ENCODE results near the gene FAM174C.

FAM174C gene

DNA sequence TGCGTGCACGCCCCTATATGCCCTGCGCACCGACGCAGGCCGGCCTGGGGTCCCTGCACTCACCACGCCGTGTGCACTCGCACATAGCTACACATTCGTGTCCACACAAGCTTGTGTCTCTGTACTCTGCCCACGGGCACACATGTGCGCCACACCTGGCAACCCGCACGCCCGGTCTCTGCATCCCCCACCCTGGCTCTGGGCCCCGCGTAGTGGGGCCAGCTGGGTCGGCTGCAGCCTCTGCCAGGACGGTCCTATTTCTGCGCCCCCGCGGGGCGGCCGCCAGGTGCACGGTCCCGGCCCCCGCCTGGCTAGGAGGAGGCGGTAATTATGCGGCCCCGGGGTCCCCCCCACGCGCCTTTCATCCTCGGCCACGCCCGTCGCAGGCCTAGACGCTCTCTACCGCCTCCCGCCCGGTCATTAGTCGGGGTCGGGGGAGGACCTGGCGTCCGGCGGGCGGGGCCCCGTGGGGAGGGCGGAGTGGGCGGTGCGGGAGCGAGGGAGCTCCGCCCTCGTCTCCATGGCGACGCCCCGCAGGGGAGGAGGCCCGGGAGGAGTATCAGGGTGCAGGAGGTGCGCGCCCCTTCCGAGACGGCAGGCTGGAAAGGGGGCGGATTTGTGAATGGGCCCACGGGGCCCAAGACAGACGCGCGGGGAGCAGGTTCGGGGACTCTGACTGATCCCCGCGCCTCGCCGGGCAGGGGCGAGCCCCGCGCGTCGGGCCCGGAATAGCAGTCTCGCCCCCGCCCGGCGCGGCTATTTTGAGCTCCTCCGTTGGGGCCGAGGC, 9.0 kb upstream of the FAM174C start:
- H3K27ac ChIP-seq (ENCODE audit: low read depth, low read length) = peak overlapping the region; percentile 79; the same call in 1 of the 2 replicates
- H3K27me3 ChIP-seq (ENCODE audit: control insufficient read depth, insufficient read depth, low read length) = peaks cover 12% of the 10 kb centered on the region
- peaks cover 10% of the 10 kb centered on the region for H3K36me3 ChIP-seq (ENCODE audit: control insufficient read depth, insufficient read depth, low read length)
- peak overlapping the region; percentile 75 for H3K4me3 ChIP-seq (ENCODE audit: low read depth, low read length)
- H3K9ac ChIP-seq (ENCODE audit: low read length) = peak overlapping the region; percentile 89
- no peaks in the 10 kb centered on the region for H3K9me3 ChIP-seq (ENCODE audit: control insufficient read depth, insufficient read depth, low read depth, low read length)
- peaks cover 65% of the 10 kb centered on the region for H3K4me1 ChIP-seq (ENCODE audit: control insufficient read depth, insufficient read depth, low read length)

DNA sequence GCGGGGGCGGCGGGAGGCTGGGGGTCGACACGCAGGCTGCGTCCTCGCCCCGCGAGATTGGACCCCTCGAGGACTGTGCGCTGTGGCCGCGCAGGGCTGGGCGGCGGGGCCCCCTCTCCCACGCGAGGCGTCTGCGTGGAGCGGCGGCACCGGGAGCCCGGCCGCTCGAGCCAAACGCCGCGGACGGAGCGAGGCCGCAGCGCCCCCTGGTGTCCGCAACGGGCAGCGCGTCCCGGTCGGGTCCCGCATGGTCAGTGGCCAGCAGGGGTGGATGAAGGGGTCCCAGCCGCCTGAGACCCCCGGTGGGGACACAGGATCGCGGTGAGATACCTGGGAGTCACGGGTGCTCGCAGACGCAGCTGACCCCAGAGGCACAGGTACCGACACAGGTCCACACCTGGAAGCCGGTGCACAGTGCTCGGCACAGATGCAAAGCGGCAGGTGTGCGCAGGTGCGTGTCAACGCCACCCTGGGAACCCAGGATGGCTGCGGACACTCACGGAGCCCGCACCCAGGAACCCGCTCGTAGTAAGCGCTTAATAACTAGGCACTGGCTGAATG, 8.3 kb upstream of the FAM174C start:
- Histone ChIP-seq H3K4me1 (ENCODE audit: control insufficient read depth, insufficient read depth, low read length) (peaks cover 60% of the 10 kb centered on the region), H3K4me3 (ENCODE audit: low read depth, low read length) (peak overlapping the region; percentile 75), H3K9me3 (ENCODE audit: control insufficient read depth, insufficient read depth, low read depth, low read length) (no peaks in the 10 kb centered on the region), H3K9ac (ENCODE audit: low read length) (peak overlapping the region; percentile 35), H3K27ac (ENCODE audit: low read depth, low read length) (no peak overlapping the region; the same call in 1 of the 2 replicates), H3K27me3 (ENCODE audit: control insufficient read depth, insufficient read depth, low read length) (peaks cover 12% of the 10 kb centered on the region), H3K36me3 (ENCODE audit: control insufficient read depth, insufficient read depth, low read length) (peaks cover 17% of the 10 kb centered on the region)

DNA sequence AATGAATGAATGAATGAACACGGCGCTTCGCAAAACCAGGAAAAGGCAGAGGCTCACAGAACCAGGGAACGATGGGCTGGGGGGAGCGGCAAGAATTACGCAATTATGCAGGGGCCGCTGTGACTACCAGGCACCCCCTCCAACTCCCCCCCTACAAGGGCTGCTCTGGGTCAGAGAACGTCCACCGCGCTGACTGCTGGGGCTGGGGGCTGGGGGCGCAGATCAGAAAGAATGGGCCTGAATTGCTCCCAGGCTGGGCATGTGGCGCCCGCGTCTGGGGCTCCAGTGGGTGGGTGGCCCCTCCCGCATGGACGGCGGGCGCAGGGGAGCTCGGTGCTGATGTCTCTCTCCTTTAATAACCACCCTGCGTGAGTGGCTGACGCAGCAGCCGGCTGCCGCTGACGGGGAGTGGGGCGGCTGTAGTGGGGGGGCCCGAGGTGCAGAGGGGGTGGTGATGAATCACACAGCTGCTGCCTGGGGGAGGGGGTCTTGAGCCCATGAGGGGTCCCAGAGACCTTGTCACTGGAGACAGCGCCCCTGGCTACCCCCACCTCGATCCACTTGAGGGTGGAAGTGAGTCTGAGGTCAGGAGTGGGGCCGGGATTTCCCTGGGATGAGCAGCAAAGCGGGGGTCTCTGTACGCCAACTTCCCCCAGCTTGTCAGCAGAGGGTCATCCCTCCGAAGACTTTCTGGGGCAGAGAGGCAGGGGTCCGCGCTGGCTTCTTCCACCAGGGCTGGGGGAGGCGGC, 7.7 kb upstream of the FAM174C start:
- Histone ChIP-seq H3K27me3 (ENCODE audit: control insufficient read depth, insufficient read depth, low read length) (peaks cover 12% of the 10 kb centered on the region), H3K9ac (ENCODE audit: low read length) (peak overlapping the region; percentile 30), H3K27ac (ENCODE audit: low read depth, low read length) (no peak overlapping the region), H3K4me3 (ENCODE audit: low read depth, low read length) (peak overlapping the region; percentile 75), H3K4me1 (ENCODE audit: control insufficient read depth, insufficient read depth, low read length) (peaks cover 54% of the 10 kb centered on the region), H3K9me3 (ENCODE audit: control insufficient read depth, insufficient read depth, low read depth, low read length) (no peaks in the 10 kb centered on the region), H3K36me3 (ENCODE audit: control insufficient read depth, insufficient read depth, low read length) (peaks cover 23% of the 10 kb centered on the region)

GRCh38 chr19:1268226-1269064, 6.9 kb upstream of the FAM174C start:
- peak overlapping the region; percentile 30 for H3K9ac ChIP-seq (ENCODE audit: low read length)
- H3K4me1 ChIP-seq (ENCODE audit: control insufficient read depth, insufficient read depth, low read length) = peaks cover 48% of the 10 kb centered on the region
- H3K9me3 ChIP-seq (ENCODE audit: control insufficient read depth, insufficient read depth, low read depth, low read length) = no peaks in the 10 kb centered on the region
- peaks cover 12% of the 10 kb centered on the region for H3K27me3 ChIP-seq (ENCODE audit: control insufficient read depth, insufficient read depth, low read length)
- H3K36me3 ChIP-seq (ENCODE audit: control insufficient read depth, insufficient read depth, low read length) = peaks cover 31% of the 10 kb centered on the region
- no peak overlapping the region for H3K27ac ChIP-seq (ENCODE audit: low read depth, low read length)
- H3K4me3 ChIP-seq (ENCODE audit: low read depth, low read length) = peak overlapping the region; percentile 75

DNA sequence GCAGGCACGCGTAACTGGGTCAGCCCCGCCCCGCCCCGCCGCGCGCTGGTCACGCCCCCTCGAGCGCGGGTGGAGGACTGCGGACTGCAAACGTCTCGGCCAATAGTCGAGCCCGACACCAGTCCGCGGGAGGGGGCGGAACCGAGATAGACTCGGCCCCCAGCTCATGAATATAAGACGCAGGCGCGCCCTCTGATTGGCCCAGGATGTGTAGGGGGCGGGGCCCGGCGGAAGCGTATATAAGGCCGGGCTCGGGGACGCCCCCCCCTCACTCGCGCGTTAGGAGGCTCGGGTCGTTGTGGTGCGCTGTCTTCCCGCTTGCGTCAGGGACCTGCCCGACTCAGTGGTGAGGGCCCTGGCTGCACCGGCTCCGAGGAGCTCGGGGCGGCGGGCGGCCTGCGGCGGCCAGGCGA, 6.3 kb upstream of the FAM174C start, which contains the start of gene CIRBP:
Gene CIRBP (plus strand): TSS at position 268 of the 413 bp plus-strand sequence. CDS start 1,602 bp downstream, outside the sequence.
- Histone ChIP-seq H3K4me3 (ENCODE audit: low read depth, low read length) (peak within 1 kb of the TSS; percentile 96), H3K4me1 (ENCODE audit: control insufficient read depth, insufficient read depth, low read length) (peaks cover 55% of the 10 kb centered on the region), H3K9me3 (ENCODE audit: control insufficient read depth, insufficient read depth, low read depth, low read length) (no peaks in the 10 kb centered on the region), H3K36me3 (ENCODE audit: control insufficient read depth, insufficient read depth, low read length) (peaks cover 37% of the 10 kb centered on the region), H3K27me3 (ENCODE audit: control insufficient read depth, insufficient read depth, low read length) (peaks cover 12% of the 10 kb centered on the region), H3K27ac (ENCODE audit: low read depth, low read length) (peak within 1 kb of the TSS; percentile 91), H3K9ac (ENCODE audit: low read length) (peak within 1 kb of the TSS; percentile 97)

DNA sequence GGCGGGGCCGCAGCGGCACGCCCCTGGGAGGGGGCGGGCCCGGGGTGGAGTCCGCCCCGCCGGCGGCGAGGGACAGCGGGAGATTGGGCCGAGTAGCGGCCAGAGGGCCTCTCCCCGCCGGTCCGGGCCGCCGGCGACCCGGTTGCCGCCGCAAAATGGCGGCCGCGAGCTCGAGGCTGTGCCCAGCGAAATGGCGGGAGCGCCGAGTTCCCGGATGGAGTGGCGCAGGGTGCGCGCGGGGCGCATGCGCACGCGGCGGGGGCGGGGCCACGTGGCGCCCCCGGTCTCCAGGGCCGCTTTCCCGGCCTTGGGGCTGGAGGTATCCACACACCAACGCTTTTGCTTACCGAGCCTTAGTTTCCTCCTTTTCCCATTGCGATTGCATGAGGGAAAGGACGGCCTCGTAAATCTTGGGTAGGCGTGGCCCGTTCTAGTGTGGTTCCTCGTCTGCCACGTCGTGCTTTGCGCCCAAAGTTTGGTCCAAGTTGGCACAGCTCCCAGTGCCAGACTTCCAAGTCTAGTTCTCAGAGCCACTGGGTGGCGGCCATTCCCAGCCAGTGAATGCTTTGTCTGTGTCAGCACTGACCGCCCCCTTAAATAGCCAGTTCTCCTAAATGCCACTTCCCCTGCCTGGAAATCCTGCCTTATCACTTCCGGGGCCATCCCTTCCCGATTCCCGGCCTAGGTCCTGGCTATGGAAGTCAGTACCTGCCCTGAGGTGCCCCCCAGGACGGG, 5.7 kb upstream of the FAM174C start:
- Histone ChIP-seq H3K27ac (ENCODE audit: low read depth, low read length) (peak overlapping the region; percentile 91), H3K9ac (ENCODE audit: low read length) (peak overlapping the region; percentile 97), H3K9me3 (ENCODE audit: control insufficient read depth, insufficient read depth, low read depth, low read length) (no peaks in the 10 kb centered on the region), H3K27me3 (ENCODE audit: control insufficient read depth, insufficient read depth, low read length) (peaks cover 12% of the 10 kb centered on the region), H3K36me3 (ENCODE audit: control insufficient read depth, insufficient read depth, low read length) (peaks cover 43% of the 10 kb centered on the region), H3K4me3 (ENCODE audit: low read depth, low read length) (peak overlapping the region; percentile 96), H3K4me1 (ENCODE audit: control insufficient read depth, insufficient read depth, low read length) (peaks cover 56% of the 10 kb centered on the region)

DNA sequence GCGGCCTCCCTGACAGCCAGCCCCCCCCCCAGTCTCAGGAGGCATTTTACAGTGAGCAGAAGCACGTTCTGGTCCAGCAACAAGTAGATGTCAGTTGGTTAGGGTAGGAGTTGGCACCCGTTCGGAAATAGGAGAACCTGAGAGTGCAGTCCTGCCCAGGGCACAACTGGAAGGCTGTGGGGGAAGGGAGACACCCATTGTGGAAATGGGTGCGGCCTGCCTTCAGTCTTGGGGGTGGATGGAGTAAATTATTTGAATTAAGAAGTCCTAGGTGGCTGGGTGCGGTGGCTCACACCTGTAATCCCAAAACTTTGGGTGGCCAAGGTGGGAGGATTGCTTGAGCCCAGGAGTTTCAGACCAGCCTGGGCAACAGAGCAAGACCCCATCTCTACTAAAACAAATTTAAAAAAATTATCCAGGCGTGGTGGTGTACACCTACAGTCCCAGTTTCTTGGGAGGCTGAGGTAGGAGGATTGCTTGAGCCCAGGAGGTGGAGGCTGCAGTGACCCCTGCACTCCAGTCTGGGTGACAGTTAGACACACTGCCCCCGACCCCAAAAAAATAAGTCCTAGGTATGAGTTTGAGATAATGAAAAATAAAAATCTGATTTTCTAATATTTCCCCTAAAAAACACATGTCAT, 5.0 kb upstream of the FAM174C start:
- Histone ChIP-seq H3K27me3 (ENCODE audit: control insufficient read depth, insufficient read depth, low read length) (peaks cover 12% of the 10 kb centered on the region), H3K9me3 (ENCODE audit: control insufficient read depth, insufficient read depth, low read depth, low read length) (no peaks in the 10 kb centered on the region), H3K36me3 (ENCODE audit: control insufficient read depth, insufficient read depth, low read length) (peaks cover 46% of the 10 kb centered on the region), H3K4me1 (ENCODE audit: control insufficient read depth, insufficient read depth, low read length) (peaks cover 49% of the 10 kb centered on the region), H3K27ac (ENCODE audit: low read depth, low read length) (peak overlapping the region; percentile 91), H3K4me3 (ENCODE audit: low read depth, low read length) (peak overlapping the region; percentile 96), H3K9ac (ENCODE audit: low read length) (peak overlapping the region; percentile 97)

- H3K27me3 ChIP-seq (ENCODE audit: control insufficient read depth, insufficient read depth, low read length) = peaks cover 12% of the 10 kb centered on the region
- no peak overlapping the region for H3K27ac ChIP-seq (ENCODE audit: low read depth, low read length)
- peaks cover 46% of the 10 kb centered on the region for H3K36me3 ChIP-seq (ENCODE audit: control insufficient read depth, insufficient read depth, low read length)
- H3K9ac ChIP-seq (ENCODE audit: low read length) = peak overlapping the region; percentile 40
- peaks cover 45% of the 10 kb centered on the region for H3K4me1 ChIP-seq (ENCODE audit: control insufficient read depth, insufficient read depth, low read length)
- no peaks in the 10 kb centered on the region for H3K9me3 ChIP-seq (ENCODE audit: control insufficient read depth, insufficient read depth, low read depth, low read length)
- 0 out of 2 replicates have a peak overlapping the region, but pooled peaks have one; percentile 3 for H3K4me3 ChIP-seq (ENCODE audit: low read depth, low read length)
These were observed 4.3 kb upstream of the FAM174C start for GRCh38 chr19:1270854-1271527.

DNA sequence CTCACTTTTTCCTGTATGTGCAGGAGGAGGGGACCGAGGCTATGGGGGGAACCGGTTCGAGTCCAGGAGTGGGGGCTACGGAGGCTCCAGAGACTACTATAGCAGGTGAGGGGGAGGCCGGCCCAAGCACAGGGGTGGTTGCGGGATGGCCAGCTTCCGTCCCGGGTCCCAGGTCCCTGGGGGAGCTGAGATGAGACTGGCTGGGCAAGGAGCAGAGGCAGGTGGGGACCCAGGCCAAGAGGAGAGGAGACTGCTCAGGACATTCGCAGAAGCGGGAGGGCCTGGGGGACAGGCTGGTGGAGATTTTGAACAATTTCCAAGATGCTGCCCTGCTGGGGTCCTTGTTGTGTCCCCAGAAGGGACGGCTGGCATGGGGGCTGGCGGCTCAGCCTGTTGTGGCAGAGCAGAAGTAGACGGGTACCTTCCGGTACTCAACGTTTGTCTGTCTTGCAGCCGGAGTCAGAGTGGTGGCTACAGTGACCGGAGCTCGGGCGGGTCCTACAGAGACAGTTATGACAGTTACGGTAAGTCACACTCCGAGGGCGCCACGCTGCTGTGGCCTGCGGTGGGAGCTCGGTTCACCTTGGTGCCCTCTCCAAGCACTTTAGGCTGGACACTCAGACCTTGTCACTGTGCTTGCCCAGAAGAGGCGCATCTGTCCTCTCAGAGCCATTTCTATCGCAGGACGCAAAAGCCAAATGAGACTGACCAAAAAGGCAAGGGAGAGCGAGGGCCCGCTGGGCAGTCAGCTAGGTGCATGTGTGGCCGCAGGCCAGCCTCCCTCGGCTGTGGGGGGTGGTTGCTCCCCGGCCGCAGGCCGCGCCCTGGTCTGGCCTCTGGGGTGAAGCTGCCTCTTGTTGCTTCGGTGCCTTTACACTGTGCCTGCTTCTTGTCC, 3.6 kb upstream of the FAM174C start:
- Histone ChIP-seq H3K36me3 (ENCODE audit: control insufficient read depth, insufficient read depth, low read length) (peaks cover 46% of the 10 kb centered on the region), H3K4me1 (ENCODE audit: control insufficient read depth, insufficient read depth, low read length) (peaks cover 51% of the 10 kb centered on the region), H3K9ac (ENCODE audit: low read length) (no peak overlapping the region), H3K9me3 (ENCODE audit: control insufficient read depth, insufficient read depth, low read depth, low read length) (no peaks in the 10 kb centered on the region), H3K4me3 (ENCODE audit: low read depth, low read length) (no peak overlapping the region), H3K27me3 (ENCODE audit: control insufficient read depth, insufficient read depth, low read length) (peaks cover 12% of the 10 kb centered on the region), H3K27ac (ENCODE audit: low read depth, low read length) (no peak overlapping the region)

Measured in HUES6 (cell line).